Heart left ventricle (tissue), 16 donors: ENCODE results near the gene WWOX. TPM values are rescaled to one million over a fixed set of nuclear protein-coding genes. Genes with fewer than 3 reads are reported as not detected.

Source experiments
- ATAC-seq, 4 donors: fragments of 200-7000 bp; cut with Tn5 transposase; one replicate each; pipeline ENCODE4 v1.9.1; 2020 to 2022; ENCODE audit warnings: moderate library complexity in 4 of 4, mild to moderate bottlenecking in 3 of 4, moderate number of reproducible peaks in 1 of 4
- DNase-seq, 5 donors: peaks; one replicate each; pipeline ENCODE4 v3.0.0-alpha.2; 2020
- H3K27ac ChIP-seq, 12 donors: fragments of 200-600 bp; sonication (generic) in 4 of 12; one replicate each; pipeline versions ENCODE4 v1.5.0 to v1.8.0; 2016 to 2022; ENCODE audit warnings: mild to moderate bottlenecking in 2 of 12
- H3K27me3 ChIP-seq, 9 donors: fragments of 200-600 bp; sonication (generic) in 2 of 9; one replicate each; pipeline versions ENCODE4 v1.5.1 to v1.8.0; 2016 to 2022; ENCODE audit warnings: mild to moderate bottlenecking in 3 of 9
- H3K36me3 ChIP-seq, 9 donors: fragments of 200-600 bp; sonication (generic) in 2 of 9; one replicate each; pipeline versions ENCODE4 v1.5.0 to v1.8.0; 2018 to 2022; ENCODE audit warnings: mild to moderate bottlenecking in 2 of 9
- H3K4me1 ChIP-seq, 12 donors: fragments of 200-600 bp; sonication (generic) in 4 of 12; one replicate each; pipeline versions ENCODE4 v1.5.0 to v1.8.0; 2016 to 2022; ENCODE audit warnings: mild to moderate bottlenecking in 3 of 12
- H3K4me3 ChIP-seq, 12 donors: fragments of 200-600 bp; sonication (generic) in 4 of 12; one replicate each; pipeline versions ENCODE4 v1.5.0 to v1.8.0; 2017 to 2022; ENCODE audit warnings: mild to moderate bottlenecking in 9 of 12, moderate library complexity in 4 of 12
- H3K9me3 ChIP-seq, 12 donors: fragments of 200-600 bp; sonication (generic) in 4 of 12; one replicate each; pipeline versions ENCODE4 v1.5.0 to v1.8.0; 2016 to 2022; ENCODE audit warnings: mild to moderate bottlenecking in 1 of 12
- CTCF ChIP-seq, 12 donors: fragments of 200-600 bp; sonication (generic) in 4 of 12; IDR thresholded peaks; one replicate each; pipeline versions ENCODE4 v1.5.0 to v1.8.0; 2018 to 2022; ENCODE audit warnings: antibody characterized with exemption in 12 of 12, mild to moderate bottlenecking in 5 of 12
- POLR2A ChIP-seq, 2 donors: fragments of 450-650 bp; IDR thresholded peaks; one replicate each; pipeline ENCODE4 v1.6.1; 2017; ENCODE audit warnings: antibody characterized with exemption in 2 of 2, mild to moderate bottlenecking in 2 of 2, moderate library complexity in 2 of 2
- WGBS, 4 donors: extraction: QIAGEN DNeasy Blood & Tissue Kit in 2 of 4; methylation state at CpG; one replicate each; pipeline versions ENCODE4 v1.1.5 to v1.1.7; 2013 to 2018; 5-methylcytosine and 5-hydroxymethylcytosine counted together
- intact Hi-C, 10 donors: fragments of 100-400 bp; cut with DNase I; formaldehyde crosslinking; loops; one replicate each; pipeline versions ENCODE4 v1.11.1 to v1.14.2; 2022
- polyA plus RNA-seq, 2 donors: library from polyadenylated mRNA; stranded (reverse); fragments of 200-250 nt; gene quantifications; one replicate each; pipeline ENCODE4 v1.2.3, GENCODE V29; 2013
- total RNA-seq, 9 donors: library from RNA; depleted of rRNA in 2 of 9; stranded (reverse); fragments of >200 nt in 2 of 9; fragmentation: NEBNext Ultra II Directional in 3 of 9; extraction: Animal tissue kit (Norgen Biotek cat#: 25700) in 3 of 9; gene quantifications; one replicate each; pipeline versions ENCODE4 v1.1.0 to v1.2.4, GENCODE V29; 2016 to 2023
- donor health status: ischemic (EF 13 %, LVEDD 7.1; RV severe dilation, severe dysfunction).
- donor health status: healthy with polysubstance abuse.
- donor health status: DM: no; HTN: yes; CAD: no.
- donor health status: DM: no; HTN: no; CAD: no.
- donor health status: ischemic (EF 25% LVEDD 6.9; RV normal size, moderate dysfunction).
- donor health status: ischemic (EF 25% LVEDD 5.7; RV mildly dilated, moderate dysfunction).
- donor health status: healthy.
- donor health status: DM: yes; HTN: yes; CAD: no.
- donor health status: ischemic (EF 35%, LVEDD 5.7; RV mildly dilated, moderate dysfunction).
- donor health status: nonischemic (EF 11% LVEDD 7.7; RV severe dilation, severe dysfunction).
- donor health status: DM: yes; HTN: yes; CAD: no.
- donor health status: PGD.
- donor health status: ischemic (EF 29% LVEDD 5.4; RV normal size, mild dysfunction).
- donor health status: nonischemic (EF 23%, LVEDD 6.1; RV moderate dilation, normal function).

Gene WWOX
- total and polyA plus RNA-seq, 11 donors = 4.3 to 18.3 (median 9.1) TPM

- intact Hi-C loops = no loop called here
- Histone ChIP-seq H3K36me3 (no peaks in the 10 kb centered on the region), H3K27me3 (peaks cover 0 to 14% (median 0%) of the 10 kb centered on the region in 9 donors), H3K4me3 (no peak overlapping the region), H3K27ac (no peak overlapping the region), H3K9me3 (no peaks in the 10 kb centered on the region), H3K4me1 (no peaks in the 10 kb centered on the region)
- ATAC-seq = no peak
- TF ChIP-seq POLR2A (IDR thresholded peaks at IDR 0.05) (no peak), CTCF (IDR thresholded peaks at IDR 0.05) (no peak)
- 83 to 90% (median 85%) methylated on average over 7 of the region's 7 CpGs for WGBS, 4 donors
- no peak for DNase-seq
Observed at GRCh38 chr16:79003026-79003609, 903.7 kb downstream of the WWOX start.

GRCh38 chr16:79004309-79004708, 904.9 kb downstream of the WWOX start:
- ATAC-seq = no peak
- no peaks in the 10 kb centered on the region for H3K36me3 ChIP-seq
- no peaks in the 10 kb centered on the region for H3K4me1 ChIP-seq
- no peak overlapping the region for H3K27ac ChIP-seq
- intact Hi-C loops = no loop called here
- WGBS, 4 donors = 94 to 98% (median 96%) methylated on average over 12 of the region's 12 CpGs
- peaks cover 0 to 14% (median 0%) of the 10 kb centered on the region in 9 donors for H3K27me3 ChIP-seq
- H3K4me3 ChIP-seq = no peak overlapping the region
- TF ChIP-seq POLR2A (IDR thresholded peaks at IDR 0.05) (no peak), CTCF (IDR thresholded peaks at IDR 0.05) (no peak)
- no peaks in the 10 kb centered on the region for H3K9me3 ChIP-seq
- no peak for DNase-seq

- ATAC-seq = no peak
- TF ChIP-seq CTCF (IDR thresholded peaks at IDR 0.05) (no peak), POLR2A (IDR thresholded peaks at IDR 0.05) (no peak)
- Histone ChIP-seq H3K36me3 (no peaks in the 10 kb centered on the region), H3K9me3 (no peaks in the 10 kb centered on the region), H3K27ac (no peak overlapping the region), H3K27me3 (peaks cover 0 to 7% (median 0%) of the 10 kb centered on the region in 9 donors), H3K4me3 (no peak overlapping the region), H3K4me1 (no peaks in the 10 kb centered on the region)
- WGBS, 4 donors = 92 to 98% (median 97%) methylated on average over 6 of the region's 6 CpGs
- intact Hi-C loops = no loop called here
- no peak for DNase-seq
Observed at GRCh38 chr16:79005096-79005495, 905.6 kb downstream of the WWOX start.

- H3K4me1 ChIP-seq = no peaks in the 10 kb centered on the region
- H3K4me3 ChIP-seq = no peak overlapping the region
- DNase-seq = no peak
- 96 to 99% (median 96%) methylated on average over 8 of the region's 8 CpGs for WGBS, 4 donors
- no peak for ATAC-seq
- intact Hi-C loops = no loop called here
- H3K27me3 ChIP-seq = peaks cover 0 to 6% (median 0%) of the 10 kb centered on the region in 9 donors
- no peak overlapping the region for H3K27ac ChIP-seq
- no peak for TF ChIP-seq POLR2A (IDR thresholded peaks at IDR 0.05)
- TF ChIP-seq CTCF (IDR thresholded peaks at IDR 0.05) = no peak
- no peaks in the 10 kb centered on the region for H3K36me3 ChIP-seq
- no peaks in the 10 kb centered on the region for H3K9me3 ChIP-seq
Observed at GRCh38 chr16:79006206-79006605, 906.8 kb downstream of the WWOX start.
